Lung (tissue), 12 donors: ENCODE measurements around the gene STARD13. TPM values are rescaled to one million over a fixed set of nuclear protein-coding genes. Genes with fewer than 3 reads are reported as not detected.

Source experiments
- ATAC-seq: fragments of 200-7000 bp; cut with Tn5 transposase; one replicate; pipeline ENCODE4 v1.9.1; 2020; ENCODE audit warnings: moderate number of reproducible peaks; ENCODE audit not compliant: insufficient read depth, low FRiP score
- DNase-seq, 3 donors: peaks; one replicate each; pipeline ENCODE4 v3.0.0-alpha.2; 2013 to 2017
- H3K27ac ChIP-seq, 2 donors: one replicate each; pipeline ENCODE4 v1.5.1; 2013; ENCODE audit warnings: mild to moderate bottlenecking in 2 of 2, moderate library complexity in 2 of 2, control low read depth in 1 of 2, inconsistent platforms in 1 of 2, low read depth in 1 of 2, low read length in 1 of 2
- H3K27me3 ChIP-seq, 3 donors: one replicate each; pipeline ENCODE4 v1.5.1; 2013; ENCODE audit warnings: low read length in 2 of 3; ENCODE audit not compliant: control insufficient read depth in 3 of 3, insufficient read depth in 3 of 3
- H3K36me3 ChIP-seq, 4 donors: one replicate each; pipeline ENCODE4 v1.5.1; 2013; ENCODE audit warnings: low read length in 4 of 4, mild to moderate bottlenecking in 1 of 4, moderate library complexity in 1 of 4; ENCODE audit not compliant: control insufficient read depth in 4 of 4, insufficient read depth in 4 of 4
- H3K4me1 ChIP-seq, 5 donors: one replicate each; pipeline ENCODE4 v1.5.1; 2013; ENCODE audit warnings: low read length in 5 of 5, mild to moderate bottlenecking in 2 of 5, moderate library complexity in 1 of 5; ENCODE audit not compliant: control insufficient read depth in 5 of 5, insufficient read depth in 5 of 5
- H3K4me3 ChIP-seq: one replicate; pipeline ENCODE4 v1.5.1; 2013; ENCODE audit warnings: mild to moderate bottlenecking, control low read depth, moderate library complexity
- H3K9ac ChIP-seq, 2 donors: one replicate each; pipeline ENCODE4 v1.5.1; 2013; ENCODE audit warnings: low read length in 2 of 2, control low read depth in 1 of 2; ENCODE audit not compliant: insufficient read depth in 1 of 2
- H3K9me3 ChIP-seq, 4 donors: one replicate each; pipeline ENCODE4 v1.5.1; 2013; ENCODE audit warnings: low read length in 3 of 4, mild to moderate bottlenecking in 1 of 4, moderate library complexity in 1 of 4; ENCODE audit not compliant: control insufficient read depth in 4 of 4, insufficient read depth in 3 of 4
- CTCF ChIP-seq: IDR thresholded peaks from 2 replicates; pipeline ENCODE4 v1.5.1; 2012; ENCODE audit warnings: mild to moderate bottlenecking; ENCODE audit errors: control extremely low read depth, extremely low read depth
- WGBS, 2 donors: extraction: QIAGEN DNeasy Blood & Tissue Kit; methylation state at CpG; one replicate each; pipeline ENCODE4 v1.1.7; 2013; 5-methylcytosine and 5-hydroxymethylcytosine counted together
- polyA plus RNA-seq, 2 donors: library from polyadenylated mRNA; stranded (reverse); fragments of 200-250 nt; gene quantifications; one replicate each; pipeline ENCODE4 v1.2.1, GENCODE V29; 2013
- total RNA-seq, 2 donors: library from RNA; depleted of rRNA in 1 of 2; stranded (reverse); fragments of >200 nt in 1 of 2; gene quantifications; one replicate each; pipeline ENCODE4 v1.2.1, GENCODE V29; 2014 to 2021
- donor health status: control.
- donor health status: control.
- donor health status: Bipolar disorder and iron deficiency.
- donor health status: healthy.
- donor health status: DM: yes; HTN: yes; CAD: no.

STARD13 gene
- total and polyA plus RNA-seq, 4 donors, result 7.9 to 91.6 (median 29.7) TPM

- 90% methylated on average over 15 of the region's 15 CpGs for WGBS, 2 donors
These were observed 1.8 kb upstream of the STARD13 start for GRCh38 chr13:33287142-33287882.

GRCh38 chr13:33286128-33286527 is 573 bp upstream of the STARD13 start:
- no peaks in the 10 kb centered on the region for H3K27me3 ChIP-seq
- peaks cover 0 to 22% (median 4%) of the 10 kb centered on the region in 5 donors for H3K4me1 ChIP-seq
- WGBS, 2 donors, result 10 to 18% methylated on average over 5 of the region's 5 CpGs
- TF ChIP-seq CTCF, result no peak
- no peaks in the 10 kb centered on the region for H3K36me3 ChIP-seq
- peak in 2 of 3 donors; percentile 66 to 75 for DNase-seq
- H3K27ac ChIP-seq, result peak overlapping the region; percentile 93 to 95
- no peaks in the 10 kb centered on the region for H3K9me3 ChIP-seq
- no peak for ATAC-seq
- peak overlapping the region; percentile 92 to 98 for H3K9ac ChIP-seq
- H3K4me3 ChIP-seq, result no peak overlapping the region

More at GRCh38 chr13:33287142-33287882, 1.8 kb upstream of the STARD13 start:
- H3K4me3 ChIP-seq, result no peak overlapping the region
- no peaks in the 10 kb centered on the region for H3K36me3 ChIP-seq
- DNase-seq (no peak), ATAC-seq (no peak)
- H3K9me3 ChIP-seq, result no peaks in the 10 kb centered on the region
- TF ChIP-seq CTCF, result no peak
- peaks cover 0 to 22% (median 4%) of the 10 kb centered on the region in 5 donors for H3K4me1 ChIP-seq
- no peaks in the 10 kb centered on the region for H3K27me3 ChIP-seq
- H3K9ac ChIP-seq, result no peak overlapping the region
- no peak overlapping the region for H3K27ac ChIP-seq

GRCh38 chr13:33284916-33285315 is 639 bp downstream of the STARD13 start:
- ATAC-seq, result peak; percentile 9
- no peaks in the 10 kb centered on the region for H3K27me3 ChIP-seq
- no peaks in the 10 kb centered on the region for H3K36me3 ChIP-seq
- H3K27ac ChIP-seq, result peak overlapping the region; percentile 93 to 99
- peaks cover 0 to 22% (median 4%) of the 10 kb centered on the region in 5 donors for H3K4me1 ChIP-seq
- no peaks in the 10 kb centered on the region for H3K9me3 ChIP-seq
- no peak for TF ChIP-seq CTCF
- peak overlapping the region; percentile 79 for H3K4me3 ChIP-seq
- DNase-seq, result peak in 2 of 3 donors; percentile 50 to 67
- peak overlapping the region; percentile 92 to 99 for H3K9ac ChIP-seq
- WGBS, 2 donors, result 6 to 8% methylated on average over 6 of the region's 6 CpGs
